GM18870 (cell line): ENCODE data around the gene ADAMTS12.

Experiments
- ATAC-seq: cut with Tn5 transposase; IDR thresholded peaks from one replicate; pipeline ENCODE4 v1.9.1; 2021; ENCODE audit warnings: moderate library complexity; ENCODE audit not compliant: unreplicated experiment

The ADAMTS12 gene

DNA sequence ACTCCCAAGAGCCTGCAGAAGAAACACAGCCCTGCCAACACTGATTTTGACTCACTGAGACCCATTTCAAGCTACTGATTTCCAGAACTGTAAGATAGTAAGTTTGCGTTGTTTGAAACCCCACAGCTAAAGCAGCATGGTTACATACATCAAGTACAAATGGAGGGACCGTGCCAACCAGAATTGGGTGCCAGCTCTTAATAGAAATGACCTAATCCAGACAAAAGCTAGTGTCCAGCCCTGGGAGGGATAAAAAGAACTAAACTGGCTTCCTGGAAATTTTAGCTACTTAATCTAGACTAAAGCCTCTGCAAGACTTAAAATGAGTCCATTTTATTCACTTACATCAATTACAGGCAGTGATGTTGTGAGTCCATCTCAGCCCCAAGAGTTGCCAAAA is 122.6 kb downstream of the ADAMTS12 start:
- ATAC-seq, result no peak

DNA sequence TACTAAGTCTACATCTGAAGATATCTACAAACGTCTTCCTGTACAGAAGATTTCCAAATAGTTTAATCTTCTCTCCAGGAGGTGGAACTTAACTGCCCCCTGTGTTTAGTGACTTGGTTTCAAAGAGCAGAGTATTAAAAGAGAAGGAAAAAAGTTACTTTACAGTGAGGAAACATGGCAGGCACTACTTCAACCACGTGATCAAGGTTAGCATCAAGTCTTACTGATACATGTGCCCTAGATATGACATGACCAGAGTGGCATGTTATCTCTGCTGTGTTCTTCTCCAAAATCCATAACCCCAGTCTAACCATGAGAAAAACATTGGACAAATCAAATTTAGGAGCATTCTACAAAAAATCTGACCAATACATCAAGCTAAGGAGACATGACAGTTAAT is 125.8 kb downstream of the ADAMTS12 start:
- no peak for ATAC-seq

DNA sequence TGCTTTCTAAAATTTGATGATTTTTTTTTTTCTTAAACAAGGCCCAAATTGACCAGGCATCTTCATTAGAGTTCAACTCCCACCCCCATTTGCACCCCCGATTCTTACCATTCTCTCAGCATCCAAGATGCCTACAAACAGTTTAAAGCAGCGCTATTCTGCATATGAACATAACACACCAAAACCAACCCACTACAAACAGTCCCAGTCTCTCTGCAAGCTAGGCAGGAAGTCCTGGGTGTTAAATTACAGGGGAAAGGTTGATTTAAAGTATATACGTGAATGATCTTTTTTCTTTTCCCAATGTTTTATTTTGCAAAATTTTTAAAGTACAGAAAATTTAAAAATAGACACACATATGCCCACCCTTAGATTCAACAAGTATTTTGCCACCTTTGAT is 127.0 kb downstream of the ADAMTS12 start:
- no peak for ATAC-seq

DNA sequence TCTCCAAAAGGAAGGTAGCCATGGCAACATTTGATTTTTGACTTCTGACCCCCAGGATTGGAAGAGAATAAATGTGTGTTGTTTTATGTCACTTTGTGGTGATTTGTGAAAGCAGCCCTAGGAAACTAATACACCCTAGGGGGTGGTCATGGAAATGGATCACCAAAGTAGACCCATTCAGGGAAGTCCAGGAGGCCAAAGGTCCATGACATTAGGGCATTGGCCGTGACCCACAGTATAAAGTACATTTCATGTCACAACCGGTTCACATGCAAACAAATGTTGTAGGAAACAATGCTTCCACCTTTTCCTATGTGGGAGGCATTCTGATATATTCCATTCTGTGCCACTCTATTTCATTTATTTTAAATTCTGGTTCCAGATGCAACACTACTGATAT is 128.4 kb downstream of the ADAMTS12 start:
- ATAC-seq, result no peak

DNA sequence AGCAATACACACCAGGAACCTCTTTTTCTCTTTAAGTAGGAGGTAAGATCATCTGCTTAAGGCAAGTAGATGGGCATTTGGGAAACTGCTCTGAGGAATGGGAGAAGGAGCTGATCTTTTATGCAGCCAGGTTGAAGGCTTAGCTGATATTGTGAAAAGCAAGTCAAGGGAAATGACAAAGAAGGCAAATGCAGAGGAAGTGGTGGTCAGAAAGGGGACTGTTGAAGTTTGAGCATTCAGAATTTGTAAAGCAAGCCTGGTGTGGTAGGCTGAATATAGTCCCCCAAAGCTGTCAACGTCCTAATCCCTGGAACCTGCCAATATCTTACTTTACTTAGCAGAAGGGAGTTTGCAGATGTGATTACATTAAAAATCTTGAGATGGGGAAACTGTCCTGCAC is 128.9 kb downstream of the ADAMTS12 start:
- no peak for ATAC-seq

DNA sequence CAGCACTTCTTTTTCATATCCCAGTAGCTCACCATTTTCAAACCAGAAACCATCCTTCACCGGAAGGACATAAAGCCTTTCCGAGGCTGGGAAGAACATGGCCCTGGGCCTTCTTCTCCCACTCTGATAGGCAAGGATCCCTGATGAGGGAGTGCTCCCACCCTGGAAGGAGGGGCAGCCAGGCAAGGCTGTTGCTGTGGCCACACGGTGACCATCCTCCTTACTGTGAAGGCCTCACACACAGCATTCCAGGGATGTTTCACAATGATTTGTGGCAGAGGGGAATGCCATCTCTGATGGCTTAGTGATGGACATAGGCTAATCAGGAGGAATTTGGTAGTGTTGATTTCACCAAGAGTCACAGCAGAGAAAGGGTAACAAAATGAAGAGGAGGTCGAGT is 130.7 kb downstream of the ADAMTS12 start:
- ATAC-seq, result no peak

DNA sequence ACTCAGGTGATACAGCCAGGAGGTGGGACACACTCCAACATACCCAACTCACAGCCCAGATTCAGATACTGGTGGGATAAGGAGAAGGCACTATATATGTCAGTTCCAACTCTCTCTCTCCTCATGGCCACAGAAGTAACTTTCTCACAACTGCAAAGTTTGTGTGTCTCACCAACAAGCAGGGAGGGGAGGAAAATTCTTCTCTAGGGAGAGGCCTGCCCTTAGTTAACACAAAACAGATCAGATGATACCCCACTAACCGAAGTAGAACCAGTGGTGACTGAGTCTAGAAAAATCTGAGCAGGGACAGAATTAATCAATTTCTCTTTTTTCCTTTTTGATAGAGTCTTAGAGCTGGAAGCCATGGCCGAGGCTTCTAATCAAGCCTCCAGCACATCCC is 133.1 kb downstream of the ADAMTS12 start:
- ATAC-seq, result no peak

DNA sequence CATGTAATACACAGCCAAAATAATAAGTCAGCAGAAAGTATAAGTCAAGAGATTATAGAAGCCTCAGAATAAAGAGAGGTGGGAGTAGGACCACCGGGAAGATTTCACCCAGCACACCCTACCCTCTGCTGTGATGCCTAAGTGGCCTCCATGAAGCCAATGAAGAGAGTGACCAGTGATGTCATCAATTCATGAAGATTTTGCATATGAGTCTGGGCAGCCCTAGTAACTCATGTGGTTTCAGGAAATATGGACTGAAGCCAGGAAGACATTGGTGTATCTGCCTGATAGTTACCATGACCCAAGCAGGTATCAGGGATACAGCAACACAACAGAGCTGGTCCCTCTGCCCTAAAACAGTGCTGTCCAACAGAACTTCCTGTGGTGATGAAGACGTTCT is 135.3 kb downstream of the ADAMTS12 start:
- ATAC-seq, result no peak

DNA sequence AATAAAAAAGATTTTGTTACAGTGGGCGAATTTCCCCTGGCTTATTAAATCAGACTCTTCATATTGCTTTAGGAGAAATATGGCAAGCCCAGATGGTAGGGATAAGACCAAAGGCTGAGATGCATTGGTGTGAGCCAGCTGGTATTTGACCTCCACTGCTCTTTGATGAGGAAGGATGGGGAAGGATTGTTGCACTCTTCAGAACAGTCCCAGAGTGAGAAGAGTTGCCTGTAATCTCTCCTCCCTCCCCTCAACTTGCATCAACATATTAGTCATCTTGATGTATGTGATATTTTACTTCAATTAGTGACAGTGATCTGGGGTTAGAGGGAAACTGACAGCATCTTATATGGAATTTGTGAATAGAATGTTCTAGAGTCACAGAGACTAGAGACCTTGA is 136.6 kb downstream of the ADAMTS12 start:
- ATAC-seq, result no peak

DNA sequence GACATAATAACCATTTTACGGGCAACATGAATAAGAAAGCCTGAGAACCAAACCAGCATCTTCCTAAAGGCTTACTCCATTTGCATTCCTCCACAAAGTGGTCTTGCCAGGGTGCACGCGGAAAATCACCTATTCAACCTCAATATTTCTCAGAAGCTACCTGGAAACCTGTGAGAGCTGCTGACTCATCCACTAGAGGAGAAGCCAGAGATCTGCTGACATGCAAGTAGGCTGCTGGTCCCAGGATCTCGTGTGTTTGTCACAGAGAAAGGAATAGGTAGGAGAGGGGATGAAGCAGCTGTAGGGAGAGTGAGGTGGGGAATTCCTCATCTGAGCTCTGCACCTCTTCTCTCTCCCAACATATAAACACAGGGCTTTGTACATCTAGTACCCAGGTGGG is 138.1 kb downstream of the ADAMTS12 start:
- no peak for ATAC-seq

DNA sequence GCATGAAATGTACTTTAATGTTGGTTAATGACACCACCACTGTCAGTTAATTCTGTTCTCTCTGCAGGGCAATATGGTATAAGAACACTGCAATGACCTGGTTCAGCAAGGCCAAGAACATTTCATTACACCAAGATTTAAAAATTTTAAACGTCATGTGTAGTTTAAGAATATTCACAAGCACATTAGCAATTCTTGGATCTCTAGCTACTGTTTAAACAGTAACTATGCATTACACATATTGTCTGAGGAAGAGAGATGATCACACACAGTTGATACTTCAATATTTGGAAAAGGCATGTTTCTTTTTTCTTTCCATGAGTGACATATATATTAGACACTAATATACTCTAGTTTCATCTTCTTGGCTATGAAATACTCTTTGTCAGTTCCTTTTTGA is 143.0 kb downstream of the ADAMTS12 start:
- no peak for ATAC-seq

DNA sequence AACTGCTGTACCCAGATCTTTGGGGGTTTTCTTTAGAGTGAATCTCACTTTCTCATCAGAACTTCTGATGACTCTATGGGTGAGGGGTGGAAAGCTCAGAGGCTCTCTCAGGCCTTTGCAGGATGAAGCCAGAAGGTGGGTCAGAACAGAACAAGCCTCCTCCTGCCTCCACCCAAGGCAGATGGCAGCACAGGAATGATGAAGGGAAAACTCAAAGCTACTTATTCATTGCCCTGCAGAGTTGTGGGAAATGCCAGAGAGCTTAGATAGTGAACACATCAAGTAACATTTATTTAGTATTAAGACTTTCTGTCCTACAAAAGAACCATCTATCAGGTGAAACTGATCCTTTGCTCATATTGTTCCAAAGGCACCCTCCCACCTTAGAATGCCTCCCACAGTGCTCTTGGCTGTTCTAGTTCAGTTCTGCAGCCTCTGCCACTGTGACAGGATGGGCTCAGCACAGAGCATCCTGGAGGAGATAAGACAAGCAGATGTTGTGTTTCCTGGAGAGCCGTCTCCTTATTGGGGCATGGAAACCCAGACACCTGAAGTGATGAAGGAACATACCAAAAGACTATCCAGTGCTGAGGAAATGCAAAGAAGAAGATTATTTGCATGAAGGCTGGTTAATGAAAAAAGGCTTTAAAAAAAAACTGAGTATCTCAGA is 146.6 kb downstream of the ADAMTS12 start:
- no peak for ATAC-seq

DNA sequence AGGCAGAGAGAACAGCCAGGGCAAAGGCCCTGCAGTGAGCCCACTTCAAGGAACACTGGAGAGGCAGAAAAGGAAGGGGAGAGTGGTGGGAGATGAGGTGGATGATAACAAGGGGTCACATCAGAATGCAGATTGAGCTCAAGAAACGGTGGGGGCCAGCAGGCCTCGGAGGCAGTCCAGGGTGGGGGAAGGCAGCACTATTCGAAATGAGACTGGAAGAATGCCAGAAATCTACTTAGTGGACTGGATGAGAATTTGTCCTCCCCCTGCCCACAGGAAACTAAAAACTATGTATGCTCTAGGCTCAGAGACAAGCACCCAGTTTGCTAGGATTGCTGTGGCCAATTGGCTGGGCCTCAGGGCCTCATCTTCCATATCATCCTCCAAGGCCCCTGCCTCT is 148.7 kb downstream of the ADAMTS12 start:
- ATAC-seq, result no peak

DNA sequence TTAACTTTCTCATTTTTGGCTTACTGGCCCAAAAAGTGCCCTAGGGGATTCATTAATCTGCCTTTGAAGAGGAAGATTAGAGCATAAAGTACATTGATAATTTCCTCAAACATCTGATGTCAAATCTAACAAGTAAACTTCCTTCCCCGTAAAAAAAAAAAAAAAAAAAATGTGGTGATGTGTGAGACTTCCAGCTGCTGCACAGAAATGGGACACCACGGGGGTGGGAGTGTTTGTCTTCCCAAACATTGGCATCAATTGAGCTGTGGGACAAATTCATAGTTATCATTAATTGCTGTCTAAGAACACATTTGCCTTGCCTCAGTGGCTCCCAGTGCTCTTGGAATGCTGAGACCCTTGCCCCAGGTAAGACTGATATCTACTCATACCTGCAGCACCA is 149.6 kb downstream of the ADAMTS12 start:
- no peak for ATAC-seq

DNA sequence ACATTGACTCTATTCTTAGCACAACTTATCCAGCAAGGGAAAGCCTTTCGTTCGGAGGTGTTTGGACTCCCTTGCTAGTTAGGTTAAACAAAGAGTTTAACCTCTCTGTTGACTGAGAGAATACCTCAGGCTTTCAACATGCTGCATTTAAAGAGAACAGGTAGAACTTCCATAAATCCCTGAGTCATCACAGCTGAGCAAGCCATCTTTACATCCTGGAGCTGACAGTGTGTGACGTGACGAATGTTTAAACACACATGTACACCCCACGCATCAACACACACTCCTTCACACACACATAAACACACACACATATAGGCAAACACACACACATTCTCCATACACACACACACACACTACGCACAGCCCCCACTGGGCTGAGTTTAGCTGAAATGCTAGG is 152.8 kb downstream of the ADAMTS12 start:
- no peak for ATAC-seq

DNA sequence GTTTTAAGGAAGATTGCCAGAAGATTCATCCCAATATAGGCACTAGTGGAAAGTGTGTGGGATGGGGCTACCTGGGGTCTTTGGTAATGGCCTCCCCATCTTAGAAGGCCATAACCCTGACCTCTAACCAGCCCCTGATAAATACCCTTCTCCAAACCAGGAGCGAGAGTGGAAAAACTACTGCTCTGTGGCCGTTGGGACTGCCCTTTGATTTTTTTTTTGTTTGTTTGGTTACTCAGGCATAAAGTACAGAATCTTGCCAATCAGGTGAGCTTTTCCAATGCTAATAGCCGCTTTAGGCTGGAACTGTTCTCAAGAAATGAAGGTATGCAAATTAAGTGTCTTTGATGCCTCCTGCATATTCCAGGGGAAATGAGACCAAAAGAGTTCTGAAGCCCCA is 153.7 kb downstream of the ADAMTS12 start:
- ATAC-seq, result no peak

DNA sequence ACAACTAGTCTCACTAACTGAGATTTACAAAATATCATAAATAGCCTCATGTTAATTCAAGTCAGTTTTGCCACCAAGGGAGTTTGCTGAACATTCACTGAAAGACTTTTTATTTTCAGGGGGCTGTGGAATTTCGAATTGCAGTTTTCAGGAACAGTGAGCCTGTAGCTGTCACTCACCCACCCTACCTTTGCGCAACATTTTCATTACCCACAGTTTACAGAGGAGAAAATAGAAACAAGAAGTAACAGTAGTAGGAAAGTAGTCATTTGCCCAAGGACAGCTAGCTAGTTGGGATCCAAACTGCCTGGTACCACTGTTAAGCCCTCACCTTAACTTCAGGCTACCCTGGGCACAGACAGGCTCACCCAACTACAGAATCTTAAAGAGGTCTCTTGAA is 154.1 kb downstream of the ADAMTS12 start:
- ATAC-seq, result no peak

DNA sequence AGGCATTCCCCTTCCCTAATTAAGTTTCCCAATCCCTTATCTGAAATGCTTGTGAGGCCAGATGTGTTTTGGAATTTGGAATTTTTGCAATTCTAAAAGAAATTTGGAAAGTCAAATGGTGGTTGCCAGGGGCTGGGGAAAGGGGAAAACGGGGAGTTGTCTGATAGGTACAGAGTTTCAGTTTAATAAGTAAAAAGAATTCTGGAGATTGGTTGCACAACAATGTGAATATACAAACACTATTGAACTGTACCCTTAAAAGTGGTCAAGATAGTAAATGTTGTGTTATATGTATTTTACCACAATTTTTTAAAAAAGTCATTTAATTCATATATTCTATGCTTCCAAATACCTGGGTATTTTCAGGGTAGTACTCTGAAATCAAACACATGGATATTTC is 154.5 kb downstream of the ADAMTS12 start:
- ATAC-seq, result no peak

DNA sequence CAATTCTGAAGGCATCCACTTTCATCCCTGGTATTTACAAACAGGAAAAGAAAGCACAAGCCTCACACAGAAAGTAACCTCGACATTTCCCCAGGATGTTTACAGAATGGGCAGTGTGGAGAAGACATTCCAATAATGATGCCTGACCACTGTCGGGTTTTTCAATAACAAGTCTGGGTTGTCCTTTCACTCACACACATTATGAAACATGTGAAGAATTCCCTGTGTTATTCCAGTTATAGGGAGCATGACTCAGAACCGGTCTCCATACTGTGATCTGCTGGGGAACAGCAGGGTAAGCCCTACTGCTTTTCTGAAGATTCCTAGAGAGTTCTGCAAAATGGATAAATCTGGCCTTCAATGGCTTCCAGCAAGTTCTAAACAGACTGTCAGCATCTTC is 155.3 kb downstream of the ADAMTS12 start:
- ATAC-seq, result no peak

DNA sequence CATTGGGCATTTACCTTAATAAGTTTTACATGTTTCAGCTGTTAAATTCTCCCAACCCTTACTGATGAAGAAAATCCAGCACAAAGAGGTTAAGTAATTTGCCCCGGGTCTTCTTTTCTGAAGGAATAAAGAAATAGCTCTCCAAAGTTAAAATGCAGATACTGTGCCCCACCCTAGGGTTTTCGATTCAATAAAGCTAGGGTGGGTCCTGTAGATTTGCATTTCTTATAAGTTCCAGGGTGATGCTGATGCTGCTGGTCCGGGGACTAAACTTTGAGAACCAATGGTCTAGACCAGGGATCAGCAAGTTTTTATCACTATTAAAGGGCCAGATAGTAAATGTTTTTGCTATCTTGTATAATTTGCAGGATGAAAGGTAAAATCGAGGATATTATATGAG is 156.7 kb downstream of the ADAMTS12 start:
- ATAC-seq, result no peak

DNA sequence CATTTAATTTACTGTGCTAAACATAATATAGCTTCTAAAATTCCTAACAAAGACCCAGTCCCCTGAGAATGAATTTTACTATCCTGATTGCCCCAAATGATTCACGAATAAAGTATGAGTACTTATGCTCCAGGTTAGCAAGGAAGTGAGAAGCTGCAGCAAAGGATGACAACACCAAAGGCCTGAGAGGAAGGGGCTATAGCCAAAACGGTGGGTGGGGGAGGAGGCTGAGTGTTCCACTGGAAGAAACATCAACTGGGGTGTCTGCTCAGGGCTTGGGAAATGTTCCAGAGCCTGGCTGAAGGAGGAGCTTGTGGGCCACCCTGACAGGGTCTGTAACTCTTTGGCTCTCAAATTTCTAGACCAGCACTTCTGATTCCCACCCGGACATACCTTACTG is 157.3 kb downstream of the ADAMTS12 start:
- ATAC-seq, result no peak

DNA sequence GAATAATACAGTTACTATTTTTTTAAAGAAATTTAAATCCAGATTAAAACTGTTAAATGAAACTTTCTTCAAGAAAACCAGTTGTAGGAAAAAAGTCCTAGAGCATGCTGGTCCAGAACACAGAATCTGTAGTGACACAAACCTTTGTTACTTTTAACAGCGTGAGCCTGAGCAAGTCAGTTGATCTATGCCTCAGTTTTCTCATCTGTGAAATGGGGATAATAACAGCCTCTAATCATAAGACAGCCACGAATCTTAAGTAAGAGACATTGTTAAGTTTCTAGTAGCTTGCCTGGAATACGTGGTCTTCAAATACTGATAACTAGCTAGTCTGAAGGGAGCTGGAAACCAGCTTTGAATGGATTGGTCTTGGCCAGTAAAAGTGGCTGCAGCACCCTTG is 158.6 kb downstream of the ADAMTS12 start:
- ATAC-seq, result no peak

DNA sequence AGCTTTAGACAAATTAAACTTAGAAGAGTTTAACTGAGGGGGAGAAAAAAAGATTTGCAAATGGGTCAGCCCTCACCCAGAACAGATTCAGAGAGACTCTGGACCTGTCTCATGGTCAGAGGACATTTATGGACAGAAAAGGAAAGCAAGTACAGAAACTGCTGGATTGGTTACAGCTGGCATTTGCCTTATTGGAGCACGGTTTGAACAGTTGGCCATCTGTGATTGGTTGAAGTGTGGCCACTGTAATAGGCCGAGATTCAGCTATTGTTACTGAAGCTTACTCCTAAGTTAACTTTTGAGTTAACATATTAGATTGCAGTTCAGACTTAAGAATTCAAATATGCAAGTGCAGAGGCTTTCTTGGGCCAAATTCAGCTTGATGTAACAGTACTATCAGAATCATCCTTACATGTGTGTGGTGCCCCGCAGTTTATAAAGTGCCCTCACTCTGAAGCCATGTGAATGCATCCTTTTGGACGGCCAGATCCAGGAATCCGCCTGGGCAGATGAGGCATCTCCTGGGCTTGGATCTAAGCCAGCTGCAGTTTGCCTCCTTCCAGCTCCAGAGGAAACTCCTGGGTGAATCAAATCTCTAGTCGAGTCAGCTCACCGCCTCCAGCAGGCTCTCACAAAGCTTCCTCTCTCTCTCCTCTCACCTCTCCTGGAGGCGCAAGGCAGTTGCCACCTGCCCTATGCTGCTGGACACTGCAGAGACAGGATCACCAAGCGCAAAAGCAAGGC is 165.2 kb downstream of the ADAMTS12 start:
- ATAC-seq, result no peak
